ENCODE measurements around the gene ZDHHC20. TPM values are rescaled to one million over a fixed set of nuclear protein-coding genes. Genes with fewer than 3 reads are reported as not detected.

The ZDHHC20 gene
- total RNA-seq, 5 donors from 2014 or later (not counting 1 experiment from before 2014, with no cell fraction given) = 60.1 to 73.8 (median 68.0) TPM

GRCh38 chr13:21342699-21343442 lies 116.2 kb downstream of the ZDHHC20 start:
- Mint-ChIP-seq H3K4me1 (peaks cover 25 to 42% (median 30%) of the 10 kb centered on the region in 3 donors), H3K36me3 (peaks cover 2% of the 10 kb centered on the region), H3K27ac (peak overlapping the region; percentile 86 to 94), H3K9me3 (no peaks in the 10 kb centered on the region), H3K4me3 (no peak overlapping the region), H3K27me3 (no peaks in the 10 kb centered on the region)
- 100% methylated on average over 3 of the region's 5 CpGs for WGBS (ENCODE audit: insufficient coverage)
- no peak for ATAC-seq (replicated peaks in 1 of 4)
- no peaks in the 10 kb centered on the region for H3K27me3 ChIP-seq (replicated peaks in 1 of 2; ENCODE audit: control insufficient read depth in 2 of 2, extremely low read depth in 1 of 2, insufficient read depth in 2 of 2, low read length in 1 of 2)
- H3K4me1 ChIP-seq (ENCODE audit: control insufficient read depth in 1 of 2, extremely low read depth in 1 of 2, insufficient read depth in 2 of 2, low read length in 2 of 2) = peaks cover 9 to 37% of the 10 kb centered on the region in 2 experiments
- ChIA-PET CTCF (interaction anchor here in 1 of 2 donors (0.6 kb wide), 1 partner anchor 187 kb away, joined by 3 read pairs; no protein-coding TSS in a partner anchor), POLR2A (no interaction called here)
- no peaks in the 10 kb centered on the region for H3K36me3 ChIP-seq (ENCODE audit: control insufficient read depth in 2 of 2, extremely low read depth in 1 of 2, insufficient read depth in 1 of 2, low read length in 1 of 2)
- H3K27ac ChIP-seq (ENCODE audit: low read length) = no peak overlapping the region
- H3K9me3 ChIP-seq = no peaks in the 10 kb centered on the region
- H3K4me3 ChIP-seq (ENCODE audit: control insufficient read depth in 1 of 2, extremely low read depth in 1 of 2, low read length in 1 of 2) = peak overlapping the region in 1 of 2 donors; percentile 39
- DNase-seq = no peak

GRCh38 chr13:21341637-21342422 lies 117.3 kb downstream of the ZDHHC20 start:
- ATAC-seq (replicated peaks in 1 of 4) (no peak), DNase-seq (no peak)
- Histone ChIP-seq H3K4me3 (ENCODE audit: control insufficient read depth in 1 of 2, extremely low read depth in 1 of 2, low read length in 1 of 2) (no peak overlapping the region), H3K27me3 (replicated peaks in 1 of 2; ENCODE audit: control insufficient read depth in 2 of 2, extremely low read depth in 1 of 2, insufficient read depth in 2 of 2, low read length in 1 of 2) (no peaks in the 10 kb centered on the region), H3K36me3 (ENCODE audit: control insufficient read depth in 2 of 2, extremely low read depth in 1 of 2, insufficient read depth in 1 of 2, low read length in 1 of 2) (no peaks in the 10 kb centered on the region), H3K27ac (ENCODE audit: low read length) (no peak overlapping the region), H3K9me3 (no peaks in the 10 kb centered on the region), H3K4me1 (ENCODE audit: control insufficient read depth in 1 of 2, extremely low read depth in 1 of 2, insufficient read depth in 2 of 2, low read length in 2 of 2) (peaks cover 9 to 37% of the 10 kb centered on the region in 2 experiments)
- H3K27me3 Mint-ChIP-seq = no peaks in the 10 kb centered on the region
- POLR2A ChIA-PET = no interaction called here
- H3K4me3 Mint-ChIP-seq = no peak overlapping the region
- CTCF ChIA-PET = no interaction called here
- peaks cover 3% of the 10 kb centered on the region for H3K36me3 Mint-ChIP-seq
- no peaks in the 10 kb centered on the region for H3K9me3 Mint-ChIP-seq
- peak overlapping the region; percentile 27 to 44 for H3K27ac Mint-ChIP-seq
- 97% methylated on average over 12 of the region's 19 CpGs for WGBS (ENCODE audit: insufficient coverage)
- peaks cover 25 to 42% (median 30%) of the 10 kb centered on the region in 3 donors for H3K4me1 Mint-ChIP-seq

GRCh38 chr13:21338639-21339278 lies 120.3 kb downstream of the ZDHHC20 start:
- ATAC-seq (replicated peaks in 1 of 4) = no peak
- 70% methylated on average over 2 of the region's 4 CpGs for WGBS (ENCODE audit: insufficient coverage)
- no peak for DNase-seq
- H3K9me3 Mint-ChIP-seq = no peaks in the 10 kb centered on the region
- H3K4me1 Mint-ChIP-seq = peaks cover 6 to 21% (median 11%) of the 10 kb centered on the region in 3 donors
- ChIA-PET CTCF (no interaction called here), POLR2A (no interaction called here)
- Histone ChIP-seq H3K4me3 (ENCODE audit: control insufficient read depth in 1 of 2, extremely low read depth in 1 of 2, low read length in 1 of 2) (no peak overlapping the region), H3K27ac (ENCODE audit: low read length) (no peak overlapping the region), H3K9me3 (no peaks in the 10 kb centered on the region), H3K36me3 (ENCODE audit: control insufficient read depth in 2 of 2, extremely low read depth in 1 of 2, insufficient read depth in 1 of 2, low read length in 1 of 2) (no peaks in the 10 kb centered on the region), H3K4me1 (ENCODE audit: control insufficient read depth in 1 of 2, extremely low read depth in 1 of 2, insufficient read depth in 2 of 2, low read length in 2 of 2) (peaks cover 9 to 21% of the 10 kb centered on the region in 2 experiments), H3K27me3 (replicated peaks in 1 of 2; ENCODE audit: control insufficient read depth in 2 of 2, extremely low read depth in 1 of 2, insufficient read depth in 2 of 2, low read length in 1 of 2) (no peaks in the 10 kb centered on the region)
- no peaks in the 10 kb centered on the region for H3K27me3 Mint-ChIP-seq
- H3K4me3 Mint-ChIP-seq = no peak overlapping the region
- peaks cover 3% of the 10 kb centered on the region for H3K36me3 Mint-ChIP-seq
- H3K27ac Mint-ChIP-seq = no peak overlapping the region

- CTCF ChIA-PET = no interaction called here
These were observed 120.9 kb downstream of the ZDHHC20 start for GRCh38 chr13:21338156-21338555.

GRCh38 chr13:21336609-21337349 lies 122.3 kb downstream of the ZDHHC20 start:
- WGBS (ENCODE audit: insufficient coverage) = 92% methylated on average over 9 of the region's 10 CpGs
- Histone ChIP-seq H3K27me3 (replicated peaks in 1 of 2; ENCODE audit: control insufficient read depth in 2 of 2, extremely low read depth in 1 of 2, insufficient read depth in 2 of 2, low read length in 1 of 2) (no peaks in the 10 kb centered on the region), H3K27ac (ENCODE audit: low read length) (no peak overlapping the region), H3K4me1 (ENCODE audit: control insufficient read depth in 1 of 2, extremely low read depth in 1 of 2, insufficient read depth in 2 of 2, low read length in 2 of 2) (peaks cover 0 to 2% of the 10 kb centered on the region in 2 experiments), H3K9me3 (no peaks in the 10 kb centered on the region), H3K4me3 (ENCODE audit: control insufficient read depth in 1 of 2, extremely low read depth in 1 of 2, low read length in 1 of 2) (no peak overlapping the region), H3K36me3 (ENCODE audit: control insufficient read depth in 2 of 2, extremely low read depth in 1 of 2, insufficient read depth in 1 of 2, low read length in 1 of 2) (no peaks in the 10 kb centered on the region)
- ChIA-PET POLR2A (interaction anchor here in 1 of 2 donors (0.5 kb wide), 1 partner anchor 1291 kb away, joined by 3 read pairs; no protein-coding TSS in a partner anchor), CTCF (interaction anchor here in 1 of 2 donors (0.8 kb wide), 1 partner anchor 40 kb away, joined by 3 read pairs; no protein-coding TSS in a partner anchor)
- H3K9me3 Mint-ChIP-seq = no peaks in the 10 kb centered on the region
- no peaks in the 10 kb centered on the region for H3K27me3 Mint-ChIP-seq
- no peak overlapping the region for H3K27ac Mint-ChIP-seq
- DNase-seq (no peak), ATAC-seq (replicated peaks in 1 of 4) (no peak)
- H3K36me3 Mint-ChIP-seq = peaks cover 6% of the 10 kb centered on the region
- H3K4me3 Mint-ChIP-seq = no peak overlapping the region
- peaks cover 0 to 5% (median 0%) of the 10 kb centered on the region in 3 donors for H3K4me1 Mint-ChIP-seq

More at GRCh38 chr13:21338156-21338555, 120.9 kb downstream of the ZDHHC20 start:
- DNase-seq (no peak), ATAC-seq (replicated peaks in 1 of 4) (no peak)
- no peak overlapping the region for H3K27ac Mint-ChIP-seq
- Histone ChIP-seq H3K27me3 (replicated peaks in 1 of 2; ENCODE audit: control insufficient read depth in 2 of 2, extremely low read depth in 1 of 2, insufficient read depth in 2 of 2, low read length in 1 of 2) (no peaks in the 10 kb centered on the region), H3K27ac (ENCODE audit: low read length) (no peak overlapping the region), H3K36me3 (ENCODE audit: control insufficient read depth in 2 of 2, extremely low read depth in 1 of 2, insufficient read depth in 1 of 2, low read length in 1 of 2) (no peaks in the 10 kb centered on the region), H3K4me3 (ENCODE audit: control insufficient read depth in 1 of 2, extremely low read depth in 1 of 2, low read length in 1 of 2) (no peak overlapping the region), H3K4me1 (ENCODE audit: control insufficient read depth in 1 of 2, extremely low read depth in 1 of 2, insufficient read depth in 2 of 2, low read length in 2 of 2) (peaks cover 3 to 15% of the 10 kb centered on the region in 2 experiments), H3K9me3 (no peaks in the 10 kb centered on the region)
- 98% methylated on average over 6 of the region's 6 CpGs for WGBS (ENCODE audit: insufficient coverage)
- H3K4me1 Mint-ChIP-seq = peaks cover 0 to 15% (median 5%) of the 10 kb centered on the region in 3 donors
- no peaks in the 10 kb centered on the region for H3K9me3 Mint-ChIP-seq
- H3K36me3 Mint-ChIP-seq = peaks cover 3% of the 10 kb centered on the region
- H3K27me3 Mint-ChIP-seq = no peaks in the 10 kb centered on the region
- no peak overlapping the region for H3K4me3 Mint-ChIP-seq
- POLR2A ChIA-PET = no interaction called here

GRCh38 chr13:21333186-21333585 lies 125.9 kb downstream of the ZDHHC20 start:
- ChIA-PET POLR2A (no interaction called here), CTCF (no interaction called here)
- Mint-ChIP-seq H3K4me3 (no peak overlapping the region), H3K27me3 (no peaks in the 10 kb centered on the region), H3K4me1 (peaks cover 0 to 22% (median 17%) of the 10 kb centered on the region in 3 donors), H3K36me3 (peaks cover 22% of the 10 kb centered on the region), H3K9me3 (no peaks in the 10 kb centered on the region), H3K27ac (no peak overlapping the region)
- ATAC-seq (replicated peaks in 1 of 4) = no peak
- Histone ChIP-seq H3K36me3 (ENCODE audit: control insufficient read depth in 2 of 2, extremely low read depth in 1 of 2, insufficient read depth in 1 of 2, low read length in 1 of 2) (no peaks in the 10 kb centered on the region), H3K9me3 (no peaks in the 10 kb centered on the region), H3K4me3 (ENCODE audit: control insufficient read depth in 1 of 2, extremely low read depth in 1 of 2, low read length in 1 of 2) (no peak overlapping the region), H3K4me1 (ENCODE audit: control insufficient read depth in 1 of 2, extremely low read depth in 1 of 2, insufficient read depth in 2 of 2, low read length in 2 of 2) (peaks cover 0 to 17% of the 10 kb centered on the region in 2 experiments), H3K27ac (ENCODE audit: low read length) (no peak overlapping the region), H3K27me3 (replicated peaks in 1 of 2; ENCODE audit: control insufficient read depth in 2 of 2, extremely low read depth in 1 of 2, insufficient read depth in 2 of 2, low read length in 1 of 2) (no peaks in the 10 kb centered on the region)
- WGBS (ENCODE audit: insufficient coverage) = no CpG with 5 or more reads among the region's 2 CpGs
- no peak for DNase-seq
